Activated T-helper 1 cell treated with Interleukin-2 at 50 U/mL for 16 hours (primary cell): ENCODE measurements around the gene LOXHD1.
A peak's percentile ranks its signal among the peaks of the same experiment; 100 is the strongest.

Experiments used
- DNase-seq: peaks from one replicate; pipeline ENCODE4 v3.0.0-alpha.2; 2020; ENCODE audit warnings: low read depth

Gene LOXHD1

GRCh38 chr18:46546111-46546640 is 110.8 kb downstream of the LOXHD1 start:
- DNase-seq, result no peak

GRCh38 chr18:46542545-46542944 is 114.5 kb downstream of the LOXHD1 start:
- no peak for DNase-seq

GRCh38 chr18:46541626-46542189 is 115.3 kb downstream of the LOXHD1 start:
- DNase-seq, result no peak

- DNase-seq, result no peak
Measured at GRCh38 chr18:46538376-46538775, 118.6 kb downstream of the LOXHD1 start.

GRCh38 chr18:46536215-46536874 is 120.7 kb downstream of the LOXHD1 start:
- DNase-seq, result no peak

- DNase-seq, result no peak
Measured at GRCh38 chr18:46531482-46531881, 125.5 kb downstream of the LOXHD1 start.

- DNase-seq, result no peak
Measured at GRCh38 chr18:46528037-46528436, 129.0 kb downstream of the LOXHD1 start.

GRCh38 chr18:46519870-46520269 is 137.2 kb downstream of the LOXHD1 start:
- no peak for DNase-seq

- no peak for DNase-seq
Measured at GRCh38 chr18:46518438-46518837, 138.6 kb downstream of the LOXHD1 start.

- DNase-seq, result no peak
Measured at GRCh38 chr18:46516555-46516954, 140.5 kb downstream of the LOXHD1 start.

- no peak for DNase-seq
Measured at GRCh38 chr18:46510386-46510785, 146.6 kb downstream of the LOXHD1 start.

GRCh38 chr18:46509530-46509929 is 147.5 kb downstream of the LOXHD1 start:
- no peak for DNase-seq

- no peak for DNase-seq
Measured at GRCh38 chr18:46506974-46507586, 149.9 kb downstream of the LOXHD1 start.

GRCh38 chr18:46502444-46502843 is 154.6 kb downstream of the LOXHD1 start:
- no peak for DNase-seq

- no peak for DNase-seq
Measured at GRCh38 chr18:46497129-46497528, 159.9 kb downstream of the LOXHD1 start.

GRCh38 chr18:46488471-46489213 is 168.4 kb downstream of the LOXHD1 start:
- no peak for DNase-seq

GRCh38 chr18:46485675-46486194 is 171.3 kb downstream of the LOXHD1 start:
- no peak for DNase-seq

GRCh38 chr18:46484971-46485370 is 172.0 kb downstream of the LOXHD1 start:
- no peak for DNase-seq

- no peak for DNase-seq
Measured at GRCh38 chr18:46482831-46483230, 174.2 kb downstream of the LOXHD1 start.

- DNase-seq, result no peak
Measured at GRCh38 chr18:46481847-46482245, 175.2 kb downstream of the LOXHD1 start.

- peak; percentile 19 for DNase-seq
Measured at GRCh38 chr18:46481048-46481846, 175.8 kb downstream of the LOXHD1 start.

- DNase-seq, result no peak
Measured at GRCh38 chr18:46480226-46480625, 176.8 kb downstream of the LOXHD1 start.
